ENCODE data around the gene NOP56. TPM values are rescaled to one million over a fixed set of nuclear protein-coding genes. Genes with fewer than 3 reads are reported as not detected.

The NOP56 gene
- total and polyA plus RNA-seq, 3 donors from 2014 or later: 110 to 125 (median 110) TPM

DNA sequence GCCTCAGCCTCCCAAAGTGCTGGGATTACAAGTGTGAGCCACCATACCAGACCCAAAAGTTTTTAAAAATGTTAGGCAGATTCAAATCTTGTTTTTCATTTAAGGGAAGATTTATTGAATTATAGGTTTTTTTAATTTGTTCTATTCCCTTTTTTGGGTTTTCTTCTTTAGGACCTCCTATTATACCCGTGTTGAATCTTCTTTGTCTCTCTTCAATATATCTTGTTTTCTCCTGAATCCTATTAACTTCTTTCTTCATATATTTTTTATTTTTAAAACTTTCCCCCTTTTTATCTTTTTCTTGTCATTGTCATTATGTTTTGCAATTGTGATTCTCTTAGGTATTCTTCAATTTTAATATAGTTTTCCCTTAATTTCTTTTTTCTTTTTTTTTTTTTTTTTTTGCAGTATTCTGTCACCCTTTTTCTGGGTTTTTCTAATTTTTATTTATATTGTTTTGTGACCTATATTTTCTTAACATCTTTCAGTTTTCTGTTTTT lies 45.9 kb upstream of the NOP56 start:
- no peaks in the 10 kb centered on the region for H3K9me3 ChIP-seq
- H3K36me3 ChIP-seq (ENCODE audit: low read depth, missing control alignments): no peaks in the 10 kb centered on the region
- TF ChIP-seq, protein P1, sequence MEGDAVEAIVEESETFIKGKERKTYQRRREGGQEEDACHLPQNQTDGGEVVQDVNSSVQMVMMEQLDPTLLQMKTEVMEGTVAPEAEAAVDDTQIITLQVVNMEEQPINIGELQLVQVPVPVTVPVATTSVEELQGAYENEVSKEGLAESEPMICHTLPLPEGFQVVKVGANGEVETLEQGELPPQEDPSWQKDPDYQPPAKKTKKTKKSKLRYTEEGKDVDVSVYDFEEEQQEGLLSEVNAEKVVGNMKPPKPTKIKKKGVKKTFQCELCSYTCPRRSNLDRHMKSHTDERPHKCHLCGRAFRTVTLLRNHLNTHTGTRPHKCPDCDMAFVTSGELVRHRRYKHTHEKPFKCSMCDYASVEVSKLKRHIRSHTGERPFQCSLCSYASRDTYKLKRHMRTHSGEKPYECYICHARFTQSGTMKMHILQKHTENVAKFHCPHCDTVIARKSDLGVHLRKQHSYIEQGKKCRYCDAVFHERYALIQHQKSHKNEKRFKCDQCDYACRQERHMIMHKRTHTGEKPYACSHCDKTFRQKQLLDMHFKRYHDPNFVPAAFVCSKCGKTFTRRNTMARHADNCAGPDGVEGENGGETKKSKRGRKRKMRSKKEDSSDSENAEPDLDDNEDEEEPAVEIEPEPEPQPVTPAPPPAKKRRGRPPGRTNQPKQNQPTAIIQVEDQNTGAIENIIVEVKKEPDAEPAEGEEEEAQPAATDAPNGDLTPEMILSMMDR (IDR thresholded peaks at IDR 0.05): no peak
- no peak for TF ChIP-seq POLR2A (IDR thresholded peaks at IDR 0.05)
- WGBS, 2 donors: 92 to 98% methylated on average over 1 of the region's 1 CpG
- no peaks in the 10 kb centered on the region for H3K27me3 ChIP-seq
- no peak overlapping the region for H3K27ac ChIP-seq
- intact Hi-C loops (cut with DNase I; ENCODE audit: low total_unique reads): no loop called here
- H3K4me3 ChIP-seq: no peak overlapping the region
- DNase-seq: no peak
- H3K4me1 ChIP-seq: no peaks in the 10 kb centered on the region

DNA sequence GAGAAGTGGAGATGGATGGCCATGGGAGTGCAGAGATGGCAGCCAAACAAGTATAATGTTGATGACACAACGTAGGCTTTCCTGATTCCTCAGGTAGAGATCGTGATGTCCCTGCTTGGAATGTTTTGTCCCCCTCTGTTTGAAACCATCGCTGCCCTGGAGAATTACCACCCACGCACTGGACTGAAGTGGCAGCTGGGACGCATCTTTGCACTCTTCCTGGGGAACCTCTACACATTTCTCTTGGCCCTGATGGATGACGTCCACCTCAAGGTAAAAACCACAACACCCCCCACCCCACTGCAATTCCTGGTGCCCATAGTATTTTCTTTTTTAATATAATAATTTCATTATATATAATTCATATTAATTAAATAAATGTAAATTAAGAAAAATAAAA lies 42.1 kb upstream of the NOP56 start:
- no peaks in the 10 kb centered on the region for H3K9me3 ChIP-seq
- intact Hi-C loops (cut with DNase I; ENCODE audit: low total_unique reads): no loop called here
- WGBS, 2 donors: 91% methylated on average over 6 of the region's 6 CpGs
- no peak for TF ChIP-seq POLR2A (IDR thresholded peaks at IDR 0.05)
- TF ChIP-seq, protein P1 (IDR thresholded peaks at IDR 0.05): no peak
- no peak overlapping the region for H3K27ac ChIP-seq
- H3K4me3 ChIP-seq: no peak overlapping the region
- H3K27me3 ChIP-seq: no peaks in the 10 kb centered on the region
- no peak for DNase-seq
- H3K36me3 ChIP-seq (ENCODE audit: low read depth, missing control alignments): no peaks in the 10 kb centered on the region
- H3K4me1 ChIP-seq: no peaks in the 10 kb centered on the region

DNA sequence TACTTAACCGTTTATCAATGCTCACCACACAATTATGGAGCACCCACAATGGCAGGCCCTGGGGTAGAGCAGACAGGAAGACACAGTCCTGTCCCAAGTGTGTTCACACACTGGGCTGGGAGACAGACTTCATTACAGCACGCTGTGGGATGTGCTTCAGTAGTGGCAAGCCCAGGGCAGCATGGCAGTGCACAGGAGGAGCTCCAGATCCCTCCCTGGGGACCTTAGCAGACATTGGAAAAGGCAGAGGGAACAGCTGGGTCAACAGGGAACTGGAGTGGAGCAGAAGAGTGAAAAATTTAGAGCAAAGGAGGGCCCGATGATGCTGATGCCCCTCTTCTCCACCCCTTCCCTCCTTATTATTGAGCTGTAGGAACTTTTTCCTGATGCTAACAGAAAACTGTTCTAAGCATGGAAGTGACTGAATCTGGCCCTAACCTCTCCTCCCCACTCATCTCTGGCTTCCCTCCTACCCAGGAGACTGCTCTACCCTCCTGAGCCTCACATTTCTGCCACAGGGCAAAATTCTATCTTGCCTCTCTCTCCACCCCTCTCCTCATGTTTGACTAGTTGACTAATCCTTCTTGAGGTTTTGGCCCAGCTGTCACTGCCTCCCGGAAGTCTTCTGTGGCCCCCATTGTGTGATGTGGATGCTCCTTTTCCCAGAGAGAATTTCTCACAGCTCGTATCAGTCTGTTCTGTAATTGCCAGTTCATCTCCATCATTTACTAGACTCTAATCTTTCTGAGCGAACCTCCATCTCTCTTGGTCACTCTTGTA lies 41.3 kb upstream of the NOP56 start:
- WGBS, 2 donors: 57 to 82% methylated on average over 6 of the region's 6 CpGs
- H3K36me3 ChIP-seq (ENCODE audit: low read depth, missing control alignments): no peaks in the 10 kb centered on the region
- H3K4me3 ChIP-seq: no peak overlapping the region
- no peak for DNase-seq
- no peaks in the 10 kb centered on the region for H3K4me1 ChIP-seq
- TF ChIP-seq, protein P1 (IDR thresholded peaks at IDR 0.05): no peak
- no peak for TF ChIP-seq POLR2A (IDR thresholded peaks at IDR 0.05)
- H3K9me3 ChIP-seq: no peaks in the 10 kb centered on the region
- no peaks in the 10 kb centered on the region for H3K27me3 ChIP-seq
- intact Hi-C loops (cut with DNase I; ENCODE audit: low total_unique reads): no loop called here
- no peak overlapping the region for H3K27ac ChIP-seq

DNA sequence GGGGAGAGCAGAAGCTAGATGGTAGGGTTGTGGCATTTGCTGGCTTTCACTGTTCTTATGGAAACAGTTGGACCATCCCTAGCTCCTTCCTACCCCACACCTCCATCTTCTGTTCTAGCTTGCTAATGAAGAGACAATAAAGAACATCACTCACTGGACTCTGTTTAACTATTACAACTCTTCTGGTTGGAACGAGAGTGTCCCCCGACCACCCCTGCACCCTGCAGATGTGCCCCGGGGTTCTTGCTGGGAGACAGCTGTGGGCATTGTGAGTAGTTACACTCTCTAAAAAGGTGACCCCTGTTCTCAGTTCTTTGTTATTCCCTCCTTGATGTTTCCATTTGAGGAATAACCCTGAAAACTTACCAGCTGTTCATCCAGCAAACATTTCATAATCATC lies 40.4 kb upstream of the NOP56 start:
- intact Hi-C loops (cut with DNase I; ENCODE audit: low total_unique reads): no loop called here

More for the DNA sequence above, 40.4 kb upstream of the NOP56 start:
- no peaks in the 10 kb centered on the region for H3K4me1 ChIP-seq
- DNase-seq: no peak
- no peaks in the 10 kb centered on the region for H3K9me3 ChIP-seq
- H3K27me3 ChIP-seq: no peaks in the 10 kb centered on the region
- TF ChIP-seq, protein P1 (IDR thresholded peaks at IDR 0.05): no peak
- TF ChIP-seq POLR2A (IDR thresholded peaks at IDR 0.05): no peak
- no peak overlapping the region for H3K27ac ChIP-seq
- 83 to 87% methylated on average over 3 of the region's 3 CpGs for WGBS, 2 donors
- H3K4me3 ChIP-seq: no peak overlapping the region
- no peaks in the 10 kb centered on the region for H3K36me3 ChIP-seq (ENCODE audit: low read depth, missing control alignments)
